Common myeloid progenitor, CD34-positive (primary cell): ENCODE measurements around the gene HDAC9.

Experiments used
- CTCF ChIA-PET: fragments of 350-600 bp; sonication (Branson Sonifier 250); formaldehyde crosslinking; loops from one replicate; lab custom pipeline; 2021; ENCODE audit warnings: antibody characterized with exemption; lab: Charles Lee
- POLR2A ChIA-PET: fragments of 350-600 bp; sonication (Branson Sonifier 250); formaldehyde crosslinking; loops from one replicate; lab custom pipeline; 2021; ENCODE audit warnings: antibody characterized with exemption; lab: Charles Lee
- DNase-seq, 3 donors: peaks; one replicate each; pipeline versions ENCODE4 v3.0.0 to v3.0.0-alpha.2; 2013
- H3K27ac ChIP-seq, 2 experiments: 1 replicate in 1 of 2; 2 replicates in 1 of 2; pipeline ENCODE4 v1.7.0; 2013; ENCODE audit warnings: inconsistent platforms in 2 of 2, low read length in 2 of 2, mild to moderate bottlenecking in 2 of 2, low read depth in 1 of 2, moderate library complexity in 1 of 2; ENCODE audit not compliant: severe bottlenecking in 2 of 2, insufficient read depth in 1 of 2, poor library complexity in 1 of 2
- H3K27me3 ChIP-seq, 5 experiments: replicated peaks in 2 of 5; 1 replicate in 3 of 5; 2 replicates in 2 of 5; pipeline versions ENCODE4 v1.6.1 to v1.7.0; 2013; ENCODE audit warnings: low read length in 4 of 5, mild to moderate bottlenecking in 2 of 5, moderate library complexity in 2 of 5, inconsistent platforms in 1 of 5; ENCODE audit not compliant: insufficient read depth in 5 of 5, control insufficient read depth in 4 of 5
- H3K36me3 ChIP-seq, 4 experiments: 1 replicate in 2 of 4; 2 replicates in 2 of 4; pipeline versions ENCODE4 v1.6.1 to v1.7.0; 2013; ENCODE audit warnings: low read length in 3 of 4, control low read depth in 1 of 4, mild to moderate bottlenecking in 1 of 4; ENCODE audit not compliant: control insufficient read depth in 4 of 4, insufficient read depth in 4 of 4
- H3K4me1 ChIP-seq, 4 experiments: 1 replicate in 3 of 4; 2 replicates in 1 of 4; pipeline versions ENCODE4 v1.6.1 to v1.7.1; 2013; ENCODE audit warnings: low read length in 3 of 4, mild to moderate bottlenecking in 3 of 4, control low read depth in 1 of 4, inconsistent platforms in 1 of 4, moderate library complexity in 1 of 4; ENCODE audit not compliant: control insufficient read depth in 4 of 4, insufficient read depth in 4 of 4; ENCODE audit errors: control extremely low read depth in 1 of 4
- H3K4me3 ChIP-seq, 7 experiments: 1 replicate in 4 of 7; 2 replicates in 3 of 7; pipeline versions ENCODE4 v1.5.1 to v1.7.0; 2013; ENCODE audit warnings: mild to moderate bottlenecking in 7 of 7, low read length in 6 of 7, moderate library complexity in 6 of 7, inconsistent platforms in 2 of 7, low read depth in 2 of 7, control low read depth in 1 of 7; ENCODE audit not compliant: insufficient read depth in 4 of 7, control insufficient read depth in 1 of 7; ENCODE audit errors: extremely low read depth in 1 of 7
- H3K9me3 ChIP-seq, 5 experiments: 1 replicate in 4 of 5; 2 replicates in 1 of 5; pipeline versions ENCODE4 v1.6.1 to v1.7.1; 2013; ENCODE audit warnings: low read length in 4 of 5, mild to moderate bottlenecking in 2 of 5, inconsistent platforms in 1 of 5, low read depth in 1 of 5, moderate library complexity in 1 of 5; ENCODE audit not compliant: control insufficient read depth in 4 of 5, insufficient read depth in 2 of 5; ENCODE audit errors: control extremely low read depth in 1 of 5
- WGBS: methylation state at CpG from one replicate; pipeline ENCODE4 v1.1.5; 2013; ENCODE audit not compliant: insufficient coverage; 5-methylcytosine and 5-hydroxymethylcytosine counted together

HDAC9 gene

GRCh38 chr7:18548534-18548933 lies 53.0 kb downstream of the HDAC9 start:
- ChIA-PET CTCF (interaction anchor here (1.4 kb wide), 1 partner anchor 12 kb away, joined by 3 read pairs; no protein-coding TSS in a partner anchor), POLR2A (no interaction called here)
- Histone ChIP-seq H3K36me3 (peaks cover 0 to 4% (median 0%) of the 10 kb centered on the region in 4 experiments), H3K27me3 (no peaks in the 10 kb centered on the region), H3K4me3 (no peak overlapping the region), H3K27ac (no peak overlapping the region), H3K9me3 (no peaks in the 10 kb centered on the region), H3K4me1 (peaks cover 9 to 26% (median 17%) of the 10 kb centered on the region in 4 experiments)
- DNase-seq: no peak
- 78% methylated on average over 1 of the region's 1 CpG for WGBS

GRCh38 chr7:18550574-18550973 lies 55.0 kb downstream of the HDAC9 start:
- Histone ChIP-seq H3K9me3 (no peaks in the 10 kb centered on the region), H3K27me3 (no peaks in the 10 kb centered on the region), H3K4me3 (no peak overlapping the region), H3K4me1 (peaks cover 9 to 30% (median 19%) of the 10 kb centered on the region in 4 experiments), H3K36me3 (no peaks in the 10 kb centered on the region), H3K27ac (no peak overlapping the region)
- ChIA-PET CTCF (no interaction called here), POLR2A (no interaction called here)
- 100% methylated on average over 1 of the region's 1 CpG for WGBS
- DNase-seq: no peak

GRCh38 chr7:18552316-18552916 lies 56.9 kb downstream of the HDAC9 start:
- H3K4me3 ChIP-seq: peak overlapping the region in 5 of 7 experiments; percentile 4 to 65 (median 28)
- H3K27ac ChIP-seq: peak overlapping the region in 1 of 2 experiments; percentile 70
- CTCF ChIA-PET: interaction anchor here (0.7 to 0.9 kb wide), 2 partner anchors 194 to 195 kb away, joined by 3 read pairs; no protein-coding TSS in a partner anchor
- POLR2A ChIA-PET: interaction anchor here (0.6 to 0.7 kb wide), 2 partner anchors 32 to 219 kb away, joined by 3 to 4 read pairs; no protein-coding TSS in a partner anchor
- H3K9me3 ChIP-seq: no peaks in the 10 kb centered on the region
- no peaks in the 10 kb centered on the region for H3K36me3 ChIP-seq
- peak; percentile 51 to 88 (median 84) for DNase-seq
- no CpG with 5 or more reads among the region's 2 CpGs for WGBS
- no peaks in the 10 kb centered on the region for H3K27me3 ChIP-seq
- H3K4me1 ChIP-seq: peaks cover 9 to 30% (median 19%) of the 10 kb centered on the region in 4 experiments

- POLR2A ChIA-PET: interaction anchor here (0.6 to 0.7 kb wide), 2 partner anchors 33 to 218 kb away, joined by 3 to 4 read pairs; no protein-coding TSS in a partner anchor
These were observed 57.5 kb downstream of the HDAC9 start for GRCh38 chr7:18552943-18553604.

GRCh38 chr7:18553605-18554003 lies 58.1 kb downstream of the HDAC9 start:
- no peaks in the 10 kb centered on the region for H3K27me3 ChIP-seq
- H3K4me3 ChIP-seq: peak overlapping the region in 1 of 7 experiments; percentile 65
- DNase-seq: no peak
- H3K9me3 ChIP-seq: no peaks in the 10 kb centered on the region
- ChIA-PET POLR2A (no interaction called here), CTCF (no interaction called here)
- H3K27ac ChIP-seq: no peak overlapping the region
- 90% methylated on average over 3 of the region's 3 CpGs for WGBS
- peaks cover 9 to 30% (median 19%) of the 10 kb centered on the region in 4 experiments for H3K4me1 ChIP-seq
- H3K36me3 ChIP-seq: no peaks in the 10 kb centered on the region

More at GRCh38 chr7:18552943-18553604, 57.5 kb downstream of the HDAC9 start:
- no peaks in the 10 kb centered on the region for H3K36me3 ChIP-seq
- no peaks in the 10 kb centered on the region for H3K9me3 ChIP-seq
- WGBS: 0% methylated on average over 1 of the region's 8 CpGs
- peak overlapping the region in 6 of 7 experiments; percentile 4 to 65 (median 32) for H3K4me3 ChIP-seq
- peak; percentile 19 to 53 (median 39) for DNase-seq
- no peaks in the 10 kb centered on the region for H3K27me3 ChIP-seq
- H3K27ac ChIP-seq: peak overlapping the region; percentile 47 to 70
- CTCF ChIA-PET: interaction anchor here (0.7 to 0.9 kb wide), 2 partner anchors 195 to 196 kb away, joined by 3 read pairs; no protein-coding TSS in a partner anchor
- H3K4me1 ChIP-seq: peaks cover 9 to 30% (median 19%) of the 10 kb centered on the region in 4 experiments

GRCh38 chr7:18555120-18555519 lies 59.6 kb downstream of the HDAC9 start:
- Histone ChIP-seq H3K36me3 (no peaks in the 10 kb centered on the region), H3K27me3 (no peaks in the 10 kb centered on the region), H3K4me3 (no peak overlapping the region), H3K27ac (no peak overlapping the region), H3K4me1 (peaks cover 9 to 30% (median 19%) of the 10 kb centered on the region in 4 experiments), H3K9me3 (no peaks in the 10 kb centered on the region)
- WGBS: 100% methylated on average over 1 of the region's 1 CpG
- CTCF ChIA-PET: interaction anchor here (1.0 kb wide), 1 partner anchor 15 kb away, joined by 3 read pairs; no protein-coding TSS in a partner anchor
- no peak for DNase-seq
- POLR2A ChIA-PET: no interaction called here
